Endothelial cell (in vitro differentiated cells): ENCODE results near the gene OR2C1. TPM values are rescaled to one million over a fixed set of nuclear protein-coding genes. Genes with fewer than 3 reads are reported as not detected.

Source experiments
- DNase-seq: peaks from one replicate; pipeline ENCODE4 v3.0.0; 2021; ENCODE audit warnings: low spot score
- H3K27ac Mint-ChIP-seq: one replicate; pipeline ENCODE4 v1.8.0; 2021; ENCODE audit warnings: mixed read lengths, inconsistent platforms; ENCODE audit not compliant: unreplicated experiment
- H3K27me3 Mint-ChIP-seq: one replicate; pipeline ENCODE4 v1.8.0; 2021; ENCODE audit warnings: mild to moderate bottlenecking, moderate library complexity, mixed read lengths, inconsistent platforms; ENCODE audit not compliant: unreplicated experiment
- H3K36me3 Mint-ChIP-seq: one replicate; pipeline ENCODE4 v1.8.0; 2021; ENCODE audit warnings: mild to moderate bottlenecking, low read depth, mixed read lengths, inconsistent platforms; ENCODE audit not compliant: unreplicated experiment
- H3K4me1 Mint-ChIP-seq: one replicate; pipeline ENCODE4 v1.8.0; 2021; ENCODE audit warnings: mild to moderate bottlenecking, mixed read lengths, inconsistent platforms; ENCODE audit not compliant: unreplicated experiment
- H3K4me3 Mint-ChIP-seq: one replicate; pipeline ENCODE4 v1.8.0; 2021; ENCODE audit warnings: mild to moderate bottlenecking, mixed read lengths, inconsistent platforms; ENCODE audit not compliant: unreplicated experiment
- H3K9me3 Mint-ChIP-seq: one replicate; pipeline ENCODE4 v1.8.0; 2021; ENCODE audit warnings: mixed read lengths, inconsistent platforms; ENCODE audit not compliant: unreplicated experiment
- total RNA-seq: library from RNA; stranded (reverse); fragmentation: NEBNext Ultra II Directional; extraction: Animal tissue kit (Norgen Biotek cat#: 25700); gene quantifications from one replicate; pipeline ENCODE4 v1.2.1, GENCODE V29; 2021; ENCODE audit not compliant: unreplicated experiment
- TF ChIP-seq, protein P1 (sequence below): fragments of 200-600 bp; sonication (generic); IDR thresholded peaks from one replicate; pipeline ENCODE4 v1.5.0; 2021; ENCODE audit warnings: antibody characterized with exemption; ENCODE audit not compliant: unreplicated experiment

Gene OR2C1
- total RNA-seq, 1 donor from 2014 or later = not detected

DNA sequence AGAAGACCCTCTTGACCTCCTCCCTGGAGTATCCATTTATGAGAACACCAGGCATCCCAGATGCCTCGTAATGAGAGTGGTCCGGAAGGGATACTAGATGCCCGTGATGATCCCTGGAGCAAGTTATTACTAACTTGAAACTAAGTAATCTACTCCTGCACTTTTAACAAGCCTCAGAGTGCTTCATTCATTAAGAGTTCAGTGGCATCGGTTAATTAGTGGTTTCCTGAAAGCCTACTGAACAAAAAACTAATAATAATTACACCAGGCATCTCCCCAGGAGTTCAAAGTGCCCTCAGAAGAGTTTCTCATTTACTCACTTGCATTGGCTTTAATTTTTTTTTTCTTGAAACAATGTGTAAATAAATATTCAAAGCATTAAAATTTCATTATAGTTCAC, 28.2 kb upstream of the OR2C1 start:
- Mint-ChIP-seq H3K27ac (no peak overlapping the region), H3K36me3 (no peaks in the 10 kb centered on the region), H3K27me3 (peaks cover 3% of the 10 kb centered on the region), H3K4me3 (no peak overlapping the region), H3K4me1 (no peaks in the 10 kb centered on the region), H3K9me3 (no peaks in the 10 kb centered on the region)
- TF ChIP-seq, protein P1, sequence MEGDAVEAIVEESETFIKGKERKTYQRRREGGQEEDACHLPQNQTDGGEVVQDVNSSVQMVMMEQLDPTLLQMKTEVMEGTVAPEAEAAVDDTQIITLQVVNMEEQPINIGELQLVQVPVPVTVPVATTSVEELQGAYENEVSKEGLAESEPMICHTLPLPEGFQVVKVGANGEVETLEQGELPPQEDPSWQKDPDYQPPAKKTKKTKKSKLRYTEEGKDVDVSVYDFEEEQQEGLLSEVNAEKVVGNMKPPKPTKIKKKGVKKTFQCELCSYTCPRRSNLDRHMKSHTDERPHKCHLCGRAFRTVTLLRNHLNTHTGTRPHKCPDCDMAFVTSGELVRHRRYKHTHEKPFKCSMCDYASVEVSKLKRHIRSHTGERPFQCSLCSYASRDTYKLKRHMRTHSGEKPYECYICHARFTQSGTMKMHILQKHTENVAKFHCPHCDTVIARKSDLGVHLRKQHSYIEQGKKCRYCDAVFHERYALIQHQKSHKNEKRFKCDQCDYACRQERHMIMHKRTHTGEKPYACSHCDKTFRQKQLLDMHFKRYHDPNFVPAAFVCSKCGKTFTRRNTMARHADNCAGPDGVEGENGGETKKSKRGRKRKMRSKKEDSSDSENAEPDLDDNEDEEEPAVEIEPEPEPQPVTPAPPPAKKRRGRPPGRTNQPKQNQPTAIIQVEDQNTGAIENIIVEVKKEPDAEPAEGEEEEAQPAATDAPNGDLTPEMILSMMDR = no peak
- no peak for DNase-seq

DNA sequence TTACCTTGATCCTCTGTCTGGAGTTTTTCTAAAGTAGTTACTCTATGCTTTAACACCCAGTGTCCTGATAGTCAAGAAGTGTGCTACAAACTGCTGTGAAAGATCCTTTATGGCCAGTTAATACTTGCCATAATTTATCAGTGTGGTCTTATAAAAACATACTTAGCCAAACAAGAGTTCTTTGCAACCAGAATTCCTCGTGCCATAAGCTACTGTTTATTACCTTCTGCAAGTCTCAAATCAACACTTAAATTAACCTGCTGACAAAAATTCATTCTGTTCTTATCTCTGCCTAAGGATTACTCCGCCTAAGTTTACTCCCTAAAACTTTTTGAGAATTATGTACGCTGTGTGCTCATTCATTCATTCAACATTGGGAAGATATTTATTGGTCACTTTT, 27.6 kb upstream of the OR2C1 start:
- DNase-seq = no peak
- H3K27ac Mint-ChIP-seq = no peak overlapping the region
- no peaks in the 10 kb centered on the region for H3K9me3 Mint-ChIP-seq
- H3K36me3 Mint-ChIP-seq = no peaks in the 10 kb centered on the region
- peaks cover 3% of the 10 kb centered on the region for H3K27me3 Mint-ChIP-seq
- H3K4me3 Mint-ChIP-seq = no peak overlapping the region
- TF ChIP-seq, protein P1 = no peak
- no peaks in the 10 kb centered on the region for H3K4me1 Mint-ChIP-seq

DNA sequence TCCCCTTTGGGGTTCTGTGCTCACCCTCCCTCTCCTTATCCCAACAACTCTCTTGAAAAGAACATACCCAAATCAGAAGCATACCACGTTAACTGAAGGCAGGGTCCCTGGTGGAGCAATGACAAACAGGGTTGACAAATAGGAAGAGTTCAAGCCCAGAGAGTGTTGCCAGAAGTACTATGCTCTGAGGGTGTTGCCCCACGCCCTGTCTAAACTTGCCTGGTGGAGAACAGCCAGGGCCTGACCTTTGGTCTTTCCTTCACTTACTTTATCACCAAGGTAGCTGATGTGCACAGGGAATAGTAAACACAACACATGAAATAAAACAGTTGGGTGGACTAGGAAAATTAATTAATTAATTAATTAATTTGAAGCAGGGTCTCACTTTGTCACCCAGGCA, 27.0 kb upstream of the OR2C1 start:
- no peaks in the 10 kb centered on the region for H3K4me1 Mint-ChIP-seq
- TF ChIP-seq, protein P1 = no peak
- peaks cover 3% of the 10 kb centered on the region for H3K27me3 Mint-ChIP-seq
- H3K4me3 Mint-ChIP-seq = no peak overlapping the region
- H3K36me3 Mint-ChIP-seq = no peaks in the 10 kb centered on the region
- no peaks in the 10 kb centered on the region for H3K9me3 Mint-ChIP-seq
- DNase-seq = no peak
- no peak overlapping the region for H3K27ac Mint-ChIP-seq

DNA sequence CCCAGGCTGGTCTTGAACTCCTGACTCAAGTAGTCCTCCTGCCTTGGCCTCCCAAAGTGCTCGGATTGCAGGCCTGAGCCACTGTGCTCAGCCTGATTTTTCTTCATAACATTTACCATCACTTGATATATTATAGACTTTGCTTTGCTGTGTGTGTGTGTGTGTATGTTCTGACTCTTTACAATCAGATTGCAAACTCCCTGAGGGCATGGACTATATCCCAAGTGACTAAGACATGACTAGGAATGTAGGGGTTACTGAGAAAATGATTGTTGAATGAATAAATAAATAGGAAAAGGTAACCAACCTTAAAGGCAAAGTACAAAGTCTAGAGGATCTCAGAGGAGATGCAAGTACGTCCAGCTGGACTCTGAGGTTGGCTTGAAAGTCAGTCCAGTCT, 9.6 kb upstream of the OR2C1 start:
- Mint-ChIP-seq H3K4me3 (no peak overlapping the region), H3K27me3 (peaks cover 2% of the 10 kb centered on the region), H3K36me3 (peaks cover 3% of the 10 kb centered on the region), H3K27ac (no peak overlapping the region), H3K9me3 (no peaks in the 10 kb centered on the region), H3K4me1 (no peaks in the 10 kb centered on the region)
- TF ChIP-seq, protein P1 = no peak
- no peak for DNase-seq

DNA sequence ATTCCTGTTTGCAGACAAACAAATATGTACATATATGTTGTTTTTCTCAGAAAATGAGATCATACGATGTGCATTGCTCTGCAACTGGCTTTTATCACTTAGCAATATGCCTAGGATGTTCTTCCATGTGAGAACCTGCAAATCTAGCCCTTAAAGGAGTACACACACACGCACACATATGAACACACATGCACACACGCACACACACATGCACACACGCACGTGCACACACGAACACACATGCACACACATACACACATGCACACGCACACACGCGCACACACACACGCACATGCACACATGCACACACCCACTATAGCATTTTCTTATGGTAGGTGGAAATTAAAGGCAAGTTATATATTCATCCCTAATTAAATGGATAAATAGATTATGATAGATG, 8.1 kb upstream of the OR2C1 start:
- H3K9me3 Mint-ChIP-seq = no peaks in the 10 kb centered on the region
- H3K4me3 Mint-ChIP-seq = peak overlapping the region; percentile 45
- H3K36me3 Mint-ChIP-seq = peaks cover 3% of the 10 kb centered on the region
- TF ChIP-seq, protein P1 = no peak
- DNase-seq = no peak
- H3K4me1 Mint-ChIP-seq = no peaks in the 10 kb centered on the region
- H3K27ac Mint-ChIP-seq = no peak overlapping the region
- H3K27me3 Mint-ChIP-seq = peaks cover 2% of the 10 kb centered on the region
